ENCODE data around the gene BOK.

BOK gene

DNA sequence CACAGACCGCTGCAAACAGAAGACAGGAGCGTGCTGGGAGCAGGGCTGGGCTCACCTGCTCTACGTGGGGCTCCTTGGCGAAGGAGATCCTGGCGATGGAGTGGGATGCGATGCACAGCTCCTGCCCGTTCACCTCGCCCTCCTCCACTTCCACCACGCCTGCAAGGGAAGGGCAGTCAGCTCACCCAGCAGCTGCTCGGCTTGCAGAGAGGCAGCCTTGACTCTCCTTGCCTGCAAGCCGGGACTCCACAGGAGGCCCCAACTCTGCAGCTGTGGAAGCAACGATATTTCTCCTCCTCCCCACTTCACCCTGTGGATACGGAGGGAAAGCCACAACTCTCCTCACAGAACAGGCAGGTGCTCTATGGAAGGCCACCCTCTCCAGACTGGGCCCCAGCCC lies 43.3 kb downstream of the BOK start:
- no peak for DNase-seq (ENCODE audit: low spot score)

DNA sequence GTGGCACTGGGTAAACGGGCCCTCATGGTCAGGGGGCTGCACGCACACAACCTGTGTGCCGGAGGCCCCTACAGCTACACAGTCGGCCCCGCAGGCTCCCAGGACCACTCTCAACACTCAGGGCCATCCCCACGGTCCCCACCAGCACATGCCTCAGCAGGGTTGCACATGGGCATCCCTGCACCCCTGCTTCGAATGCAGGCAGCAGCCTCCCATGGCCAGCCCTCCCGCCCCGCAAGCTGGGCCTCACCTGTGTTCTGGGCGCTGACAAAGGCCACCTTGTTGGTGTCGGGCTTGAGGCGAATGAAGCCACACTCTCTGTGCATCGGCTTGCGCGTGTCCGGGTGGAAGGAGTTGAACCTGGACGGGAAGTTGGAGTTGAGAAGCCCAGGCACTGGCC lies 44.2 kb downstream of the BOK start:
- no peak for DNase-seq (ENCODE audit: low spot score)

DNA sequence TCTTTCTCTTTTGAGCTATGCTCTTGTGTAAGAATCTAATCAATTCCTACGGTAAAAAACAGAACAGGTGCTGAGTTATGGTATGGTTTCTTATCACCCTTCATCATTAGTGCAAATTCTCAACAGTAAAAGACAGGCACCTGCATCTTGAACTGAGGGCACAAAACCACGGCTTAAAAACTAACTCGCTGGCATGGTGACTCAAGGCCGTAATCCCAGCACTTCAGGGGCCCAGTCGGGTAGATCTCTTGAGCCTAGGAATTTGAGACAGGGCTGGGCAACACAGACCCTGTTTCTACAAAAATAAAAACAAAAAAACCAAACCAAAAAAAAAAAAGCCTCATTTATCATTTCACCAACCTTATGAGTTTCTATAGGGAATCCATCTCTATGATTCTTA lies 45.1 kb downstream of the BOK start:
- DNase-seq (ENCODE audit: low spot score), result no peak

DNA sequence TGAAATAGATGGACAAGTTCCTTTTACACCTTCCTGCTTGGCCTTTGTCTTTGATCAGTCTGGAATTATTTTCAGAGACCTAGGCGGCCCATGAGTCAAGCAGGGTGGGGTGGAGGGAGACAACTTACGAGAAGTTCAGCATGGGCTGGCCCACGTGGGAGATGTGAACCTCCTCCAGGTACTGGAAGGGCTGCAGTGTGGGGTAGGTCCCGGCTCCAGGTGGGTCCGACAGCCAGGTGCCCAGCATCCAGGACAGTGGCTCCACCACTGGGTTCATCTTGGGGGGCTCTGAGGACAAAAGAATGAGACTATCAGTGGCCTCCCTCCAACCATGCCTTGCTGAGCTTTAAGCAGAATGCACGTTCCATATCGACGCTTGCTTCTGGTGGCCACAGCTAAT lies 47.6 kb downstream of the BOK start:
- no peak for DNase-seq (ENCODE audit: low spot score)

DNA sequence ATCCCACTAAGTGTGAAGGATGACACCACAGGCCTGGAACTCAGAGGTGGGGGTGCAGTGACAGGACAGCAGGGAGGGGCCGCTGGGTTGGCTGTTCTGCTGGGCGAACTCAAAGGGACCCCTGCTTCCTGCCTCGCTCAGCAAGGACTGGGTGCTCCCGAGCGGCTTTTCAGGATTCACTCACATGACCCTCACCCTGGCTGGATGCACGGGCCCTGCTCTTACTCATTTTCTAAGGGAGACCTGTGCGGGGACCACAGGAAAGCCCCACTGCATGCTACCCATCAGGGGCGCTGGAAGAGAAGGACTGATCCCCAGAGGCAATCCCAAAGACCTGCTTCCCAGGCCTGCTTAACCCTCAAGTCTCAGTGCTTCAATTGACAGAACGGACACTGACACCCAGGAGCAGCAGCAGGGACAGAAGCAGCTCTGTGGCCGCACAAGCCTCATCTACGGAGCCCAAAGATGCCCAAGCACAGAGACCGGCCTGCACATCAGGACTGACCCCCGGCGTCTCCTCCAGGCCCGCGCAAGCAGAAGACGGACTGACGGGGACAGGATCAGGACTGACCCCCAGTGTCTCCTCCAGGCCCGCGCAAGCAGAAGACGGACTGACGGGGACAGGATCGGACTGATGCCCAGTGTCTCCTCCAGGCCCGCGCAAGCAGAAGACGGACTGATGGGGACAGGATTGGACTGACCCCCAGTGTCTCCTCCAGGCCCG lies 48.8 kb downstream of the BOK start:
- no peak for DNase-seq (ENCODE audit: low spot score)

DNA sequence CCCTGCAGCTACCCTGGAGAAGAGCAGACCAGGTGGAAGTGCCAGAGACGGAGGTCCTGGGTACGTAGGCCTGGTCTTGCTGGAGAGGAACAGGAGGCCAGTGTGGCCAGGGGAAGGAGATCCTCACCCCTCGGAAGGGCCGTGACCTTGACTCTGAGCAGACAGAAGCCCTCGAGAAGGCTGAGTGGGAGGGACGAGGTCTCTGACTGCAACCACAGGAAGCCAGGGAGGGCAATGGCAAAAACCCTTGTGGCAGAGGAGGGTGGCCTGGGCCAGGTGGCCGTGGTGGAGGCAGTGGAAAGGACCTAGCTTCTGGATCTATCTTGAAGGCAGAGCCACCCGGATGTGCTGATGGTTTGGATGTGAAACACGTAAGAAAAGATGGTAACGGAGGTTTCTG lies 50.3 kb downstream of the BOK start:
- no peak for DNase-seq (ENCODE audit: low spot score)

DNA sequence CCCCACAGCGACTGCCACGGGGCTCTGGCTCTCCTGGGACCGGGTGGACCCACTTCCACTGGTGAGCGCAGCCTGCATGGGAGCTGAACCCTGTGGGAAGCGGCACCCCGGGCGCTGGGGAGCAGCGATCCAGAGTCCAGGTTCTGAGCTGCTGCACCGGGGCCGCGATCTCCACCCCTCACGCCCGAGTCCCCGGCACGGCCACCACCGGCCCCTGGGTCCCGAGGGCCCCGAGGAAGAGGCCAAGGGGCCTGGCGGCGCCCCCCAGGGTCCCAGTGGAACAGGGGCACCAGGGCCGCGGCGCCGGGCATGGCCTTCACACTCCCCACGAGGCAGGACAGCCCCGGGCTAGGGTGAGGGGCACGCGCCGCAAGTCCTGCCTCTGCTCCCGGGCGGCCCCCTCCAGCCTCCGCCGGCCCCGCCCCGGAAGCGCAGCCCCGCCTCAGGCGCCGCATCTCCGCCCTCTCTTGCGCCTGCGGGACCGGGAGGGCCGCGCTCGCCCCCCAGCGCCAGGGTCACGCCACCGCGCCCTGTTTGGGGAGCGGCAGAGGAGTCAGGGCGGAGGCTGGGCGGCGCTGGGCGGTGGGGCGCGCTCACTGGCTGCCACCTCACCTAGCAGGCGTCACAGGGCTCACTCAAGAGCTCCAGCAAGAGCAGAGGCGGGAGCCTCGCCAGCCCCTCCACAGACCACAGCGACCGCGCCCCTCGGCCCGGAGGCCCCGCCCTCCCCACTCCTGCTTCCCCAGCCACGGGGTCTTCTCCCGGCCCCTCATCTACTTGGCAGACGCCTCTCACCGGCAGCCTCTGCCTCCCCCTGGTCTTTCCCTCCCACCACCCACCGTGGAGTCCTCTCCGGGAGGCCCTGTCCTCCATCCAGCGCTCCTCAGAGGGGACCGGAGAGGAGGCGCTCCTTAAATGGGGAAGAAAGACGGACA lies 51.6 kb downstream of the BOK start:
- DNase-seq (ENCODE audit: low spot score), result peak; percentile 96

DNA sequence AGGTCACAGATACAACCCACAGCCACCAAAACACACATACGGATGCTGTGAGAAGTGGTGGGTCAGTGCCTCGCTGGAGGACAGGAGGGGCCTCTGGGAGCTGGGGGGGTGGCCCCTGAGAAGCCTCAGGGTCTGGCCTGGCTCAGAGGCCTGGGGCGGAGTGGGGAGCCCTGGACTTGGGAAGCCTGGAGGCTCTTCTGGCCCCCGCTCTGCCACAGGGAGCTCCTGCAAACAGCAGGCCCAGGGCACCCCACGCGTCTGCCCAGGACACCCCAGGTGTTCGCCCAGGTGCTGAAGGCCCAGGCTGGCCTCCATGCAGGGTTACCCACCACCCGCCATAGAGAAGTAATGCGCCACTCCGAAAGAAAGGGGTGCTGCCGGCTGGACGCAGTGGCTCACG lies 52.5 kb downstream of the BOK start:
- DNase-seq (ENCODE audit: low spot score), result no peak

DNA sequence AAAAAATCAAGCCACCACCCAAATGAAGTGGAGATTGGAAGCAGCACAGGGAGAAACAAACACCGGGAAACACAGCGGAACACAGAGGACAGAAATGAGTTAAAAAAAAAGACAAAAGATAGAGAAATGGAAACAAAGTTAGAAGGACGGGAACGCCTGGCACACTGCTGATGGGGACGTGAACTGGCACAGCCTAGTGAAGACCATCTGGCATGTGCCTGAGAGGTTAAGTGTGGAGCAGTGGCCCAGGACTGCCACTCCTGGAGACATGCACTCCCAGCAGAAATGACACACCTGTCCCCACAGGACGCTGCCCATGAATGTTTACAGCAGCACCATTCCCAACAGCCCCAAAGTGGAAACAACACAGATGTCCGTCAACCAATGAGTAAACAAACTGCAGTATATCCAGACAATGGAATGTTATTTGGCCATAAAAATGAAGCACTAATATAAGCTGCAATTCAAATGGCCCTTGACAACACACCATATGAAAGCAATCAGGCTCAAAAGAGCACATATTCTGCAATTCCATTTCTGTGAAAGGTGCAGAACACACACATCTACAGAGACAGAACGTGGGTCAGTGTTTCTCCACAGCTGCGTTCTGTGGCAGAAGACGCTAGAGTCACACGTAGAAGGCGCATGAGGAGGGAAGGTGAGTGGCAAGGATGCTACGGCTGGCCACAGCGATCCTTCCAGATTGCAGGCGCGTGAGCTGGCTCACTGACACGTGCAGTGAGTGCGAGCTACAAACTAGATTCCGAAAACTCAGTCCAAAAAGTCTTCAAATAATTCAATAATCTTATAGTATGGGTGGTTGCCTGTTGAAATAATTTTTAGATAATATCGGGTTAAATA lies 53.8 kb downstream of the BOK start:
- no peak for DNase-seq (ENCODE audit: low spot score)

DNA sequence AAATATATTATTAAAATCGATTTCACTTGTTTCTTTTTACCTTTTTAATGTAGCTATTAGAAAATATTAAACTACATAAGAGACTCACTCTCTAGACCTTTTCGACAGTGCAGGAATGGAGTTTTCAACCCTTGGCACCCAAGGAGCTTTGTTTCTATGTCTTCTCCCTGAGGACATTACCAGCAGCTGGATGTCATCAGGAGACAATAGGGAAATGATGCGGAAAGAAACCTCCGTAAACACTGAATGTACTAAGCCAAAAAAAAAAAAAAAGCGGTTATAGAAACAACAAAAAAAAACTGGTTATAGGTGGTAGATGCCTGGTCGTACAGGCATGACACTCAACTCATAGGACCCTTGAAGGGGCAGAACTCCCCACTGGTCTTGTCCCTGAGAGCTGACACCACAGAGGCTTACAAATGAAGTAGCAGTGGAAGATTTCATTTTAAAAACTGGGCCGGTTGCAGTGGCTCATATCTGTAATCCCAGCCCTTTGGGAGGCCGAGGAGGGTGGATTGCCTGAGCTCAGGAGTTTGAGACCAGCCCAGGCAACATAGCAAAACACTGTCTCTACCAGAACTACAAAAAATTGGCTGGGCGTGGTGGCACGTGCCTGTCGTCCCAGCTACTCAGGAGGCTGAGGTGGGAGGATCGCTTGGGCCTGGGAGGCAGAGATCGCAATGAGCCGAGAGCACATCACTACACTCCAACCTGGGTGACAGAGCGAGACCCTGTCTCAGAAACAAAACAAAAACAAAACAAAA lies 54.7 kb downstream of the BOK start:
- DNase-seq (ENCODE audit: low spot score), result no peak

DNA sequence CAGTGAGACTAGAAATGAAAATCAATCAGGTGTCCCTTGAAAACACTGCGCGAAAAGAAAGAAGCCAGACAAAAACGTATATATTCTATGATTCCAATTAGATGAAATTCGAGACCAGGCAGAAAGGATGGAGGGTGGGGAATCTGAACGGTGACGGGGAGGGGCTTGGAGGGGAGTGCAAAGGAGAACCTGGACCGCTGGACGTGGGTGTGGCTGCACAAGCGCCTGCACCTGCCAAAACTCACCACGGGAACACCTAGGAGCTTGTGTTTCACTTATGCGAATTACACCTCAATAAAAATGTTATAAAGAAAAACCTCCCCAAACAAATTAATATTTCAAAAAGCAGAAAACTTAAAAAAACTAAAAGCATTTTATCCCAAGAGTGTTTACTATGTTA lies 56.5 kb downstream of the BOK start:
- DNase-seq (ENCODE audit: low spot score), result no peak

DNA sequence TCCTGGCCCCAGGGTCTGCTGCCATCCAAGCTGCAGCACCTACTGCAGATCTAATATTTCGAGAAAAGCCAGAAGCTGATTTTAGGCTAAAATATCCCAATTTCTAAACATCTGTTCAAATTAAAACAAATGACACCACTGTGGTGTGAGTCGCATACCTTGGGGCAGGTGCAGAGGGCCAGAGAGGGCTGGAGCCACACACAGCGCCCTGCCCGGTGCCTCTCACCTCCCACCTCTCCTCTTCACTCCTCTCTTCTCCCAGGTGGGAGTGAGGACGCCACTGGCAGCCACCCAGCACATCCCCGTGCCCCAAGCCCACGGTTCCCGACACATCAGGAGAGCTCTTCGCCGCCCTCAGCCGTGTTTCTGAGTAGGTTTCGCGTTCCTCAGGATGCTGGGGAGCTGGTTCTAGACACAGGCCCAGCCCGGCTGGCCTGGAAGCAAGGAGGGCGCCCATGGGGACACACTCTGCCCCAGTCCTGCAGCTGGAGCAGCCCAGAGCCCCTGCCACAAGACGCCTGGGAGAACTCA lies 57.0 kb downstream of the BOK start:
- no peak for DNase-seq (ENCODE audit: low spot score)

DNA sequence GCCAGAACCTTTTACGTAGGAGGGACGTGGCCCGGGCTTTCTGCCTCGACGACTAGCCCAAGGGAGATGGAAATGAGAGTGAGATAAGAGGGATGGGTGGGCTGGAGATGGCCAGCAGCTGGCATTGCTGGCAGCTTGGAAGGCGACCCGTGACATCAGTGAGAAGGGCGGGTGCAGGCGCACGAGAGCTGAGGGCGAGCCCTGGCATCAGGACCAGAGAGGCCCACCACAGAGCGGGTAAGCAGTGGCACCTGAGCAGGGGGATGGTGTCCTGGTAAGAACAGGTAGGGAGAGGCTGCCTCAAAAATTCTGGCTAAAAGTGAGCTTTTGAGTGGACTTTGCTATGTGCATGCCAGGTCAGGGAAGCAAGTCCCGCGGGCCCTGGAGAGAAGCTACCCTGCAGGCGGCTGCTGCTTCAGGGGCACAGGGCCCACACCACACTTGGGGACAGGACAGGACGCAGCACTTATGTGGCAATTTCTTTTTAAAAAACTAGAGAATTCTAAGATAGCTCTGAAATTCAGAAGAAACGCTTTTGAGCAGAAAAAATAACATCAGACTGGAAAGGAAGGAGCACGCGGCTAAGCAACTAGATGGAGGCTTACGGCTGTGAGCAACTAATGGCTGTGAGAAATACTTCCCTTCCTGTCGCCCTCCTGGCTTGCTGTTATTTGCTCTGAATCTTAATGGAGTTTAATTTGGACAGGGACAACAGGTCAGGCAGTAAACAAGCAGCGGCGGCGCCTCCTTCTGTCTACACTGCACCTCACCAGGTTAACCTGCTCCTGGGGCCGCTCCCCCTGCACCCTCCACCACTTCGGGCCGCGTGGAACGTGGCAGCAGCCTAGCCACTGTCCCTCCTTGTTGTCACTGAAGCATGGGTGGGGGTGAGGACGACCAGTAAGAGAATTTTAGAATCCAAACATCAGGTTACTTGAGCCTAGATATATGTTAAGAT lies 57.9 kb downstream of the BOK start:
- no peak for DNase-seq (ENCODE audit: low spot score)

DNA sequence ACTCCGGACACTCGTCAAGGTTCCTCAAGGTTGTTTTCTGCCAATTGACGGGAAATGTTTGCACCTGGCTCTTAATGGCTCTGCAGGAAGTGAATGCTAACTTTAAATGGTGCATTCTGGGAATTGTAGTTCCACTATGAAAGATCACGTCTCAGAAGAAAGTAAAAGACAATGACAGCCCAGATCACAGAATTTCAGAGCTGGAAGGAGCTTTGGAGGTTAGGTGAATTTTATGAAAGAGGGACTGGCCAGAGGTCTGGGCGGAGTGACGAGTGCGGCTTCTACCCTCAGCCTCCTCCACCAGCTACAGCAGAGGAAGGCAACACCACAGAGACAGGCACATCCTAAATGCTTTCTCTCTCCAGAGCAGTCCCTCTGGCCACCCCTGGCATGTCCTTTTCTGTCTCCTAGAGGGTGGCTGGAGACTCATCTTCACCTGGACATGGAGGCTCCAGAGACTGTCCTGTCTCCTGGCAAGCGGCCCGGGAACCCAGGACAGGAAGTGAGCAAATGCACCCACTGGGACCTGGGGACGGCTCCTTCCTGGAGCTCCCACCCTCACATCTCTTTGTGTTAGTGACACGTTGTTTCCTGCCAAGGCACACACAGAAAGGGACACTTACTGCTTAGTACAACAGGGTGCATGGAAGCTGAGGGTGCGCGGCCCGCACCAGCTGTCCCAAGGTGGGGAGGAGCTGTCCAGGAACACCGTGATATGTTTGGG lies 59.0 kb downstream of the BOK start:
- DNase-seq (ENCODE audit: low spot score), result no peak

DNA sequence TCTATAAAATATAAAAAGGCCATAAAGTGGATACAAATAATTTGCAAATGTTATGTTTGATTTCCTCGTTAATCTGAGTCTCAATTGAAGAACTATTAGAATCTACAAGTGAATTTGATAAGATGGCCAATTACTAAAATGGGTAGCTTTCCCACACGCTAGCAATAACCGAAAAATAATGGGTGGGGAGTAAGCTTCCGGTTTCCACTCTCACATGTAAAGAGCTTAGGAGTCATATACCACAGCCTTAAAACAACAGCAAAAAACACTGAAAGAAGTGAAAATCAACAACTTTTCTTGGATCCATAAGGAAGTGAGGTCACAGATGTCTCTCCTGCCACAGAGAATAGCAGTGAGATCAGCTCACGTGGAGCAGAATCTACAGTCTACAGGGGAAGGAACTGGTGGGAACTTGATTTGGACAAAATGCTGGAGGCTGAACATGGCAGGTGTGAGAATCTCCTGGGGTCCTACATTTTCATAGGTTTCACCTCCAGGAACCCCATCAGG lies 59.8 kb downstream of the BOK start:
- DNase-seq (ENCODE audit: low spot score), result no peak

DNA sequence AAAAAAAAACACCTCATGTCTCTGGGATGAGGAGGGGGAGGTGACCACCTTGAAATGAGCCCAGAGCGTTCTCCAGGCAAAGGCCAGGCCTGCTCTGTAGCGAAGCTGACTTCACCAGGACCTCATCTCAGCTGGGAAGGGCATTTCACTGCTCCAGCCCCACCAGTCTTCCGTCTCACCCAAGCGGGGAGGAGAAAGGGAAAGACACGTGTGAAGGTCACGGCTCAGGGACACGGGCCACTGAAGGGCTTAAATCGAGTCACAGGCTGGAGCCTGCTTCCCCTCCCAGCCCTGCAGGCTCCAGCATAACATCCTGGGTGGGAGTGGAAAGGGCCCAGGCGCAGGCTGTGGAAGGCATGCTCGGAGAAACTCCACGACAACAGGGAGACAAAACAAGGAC lies 60.3 kb downstream of the BOK start:
- DNase-seq (ENCODE audit: low spot score), result no peak

DNA sequence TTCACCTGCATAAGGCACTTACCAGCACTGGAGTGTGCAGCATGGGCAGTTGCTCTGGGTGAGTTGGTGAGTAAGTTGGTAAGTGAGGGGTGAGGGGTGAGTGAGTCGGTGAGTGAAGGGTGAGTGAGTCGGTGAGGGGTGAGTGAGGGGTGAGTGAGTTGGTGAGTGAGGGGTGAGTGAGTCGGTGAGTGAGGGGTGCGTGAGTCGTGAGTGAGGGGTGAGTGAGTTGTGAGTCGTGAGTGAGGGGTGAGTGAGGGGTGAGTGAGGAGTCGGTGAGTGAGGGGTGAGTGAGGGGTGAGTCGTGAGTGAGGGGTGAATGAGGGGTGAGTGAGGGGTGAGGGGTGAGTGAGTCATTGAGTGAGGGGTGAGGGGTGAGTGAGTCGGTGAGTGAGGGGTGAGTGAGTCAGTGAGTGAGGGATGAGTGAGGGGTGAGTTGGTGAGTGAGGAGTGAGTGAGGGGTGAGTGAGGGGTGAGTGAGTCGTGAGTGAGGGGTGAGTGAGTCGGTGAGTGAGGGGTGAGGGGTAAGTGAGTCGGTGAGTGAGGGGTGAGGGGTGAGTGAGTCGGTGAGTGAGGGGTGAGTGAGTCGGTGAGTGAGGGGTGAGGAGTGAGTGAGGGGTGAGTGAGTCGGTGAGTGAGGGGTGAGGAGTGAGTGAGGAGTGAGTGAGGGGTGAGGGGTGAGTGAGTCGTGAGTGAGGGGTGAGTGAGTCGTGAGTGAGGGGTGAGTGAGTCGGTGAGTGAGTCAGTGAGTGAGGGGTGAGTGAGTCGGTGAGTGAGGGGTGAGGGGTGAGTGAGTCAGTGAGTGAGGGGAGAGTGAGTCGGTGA lies 61.3 kb downstream of the BOK start:
- DNase-seq (ENCODE audit: low spot score), result no peak

DNA sequence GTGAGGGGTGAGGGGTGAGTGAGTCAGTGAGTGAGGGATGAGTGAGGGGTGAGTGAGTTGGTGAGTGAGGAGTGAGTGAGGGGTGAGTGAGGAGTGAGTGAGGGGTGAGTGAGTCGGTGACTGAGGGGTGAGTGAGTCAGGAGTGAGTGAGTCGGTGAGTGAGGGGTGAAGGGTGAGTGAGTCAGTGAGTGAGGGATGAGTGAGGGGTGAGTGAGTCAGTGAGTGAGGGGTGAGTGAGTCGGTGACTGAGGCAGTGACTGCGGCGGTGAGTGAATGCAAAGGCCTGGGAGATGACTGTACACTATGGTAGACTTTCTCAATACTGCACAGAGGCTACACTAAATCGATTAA lies 61.8 kb downstream of the BOK start:
- no peak for DNase-seq (ENCODE audit: low spot score)
